ENCODE data around the gene CA4.

Gene CA4

DNA sequence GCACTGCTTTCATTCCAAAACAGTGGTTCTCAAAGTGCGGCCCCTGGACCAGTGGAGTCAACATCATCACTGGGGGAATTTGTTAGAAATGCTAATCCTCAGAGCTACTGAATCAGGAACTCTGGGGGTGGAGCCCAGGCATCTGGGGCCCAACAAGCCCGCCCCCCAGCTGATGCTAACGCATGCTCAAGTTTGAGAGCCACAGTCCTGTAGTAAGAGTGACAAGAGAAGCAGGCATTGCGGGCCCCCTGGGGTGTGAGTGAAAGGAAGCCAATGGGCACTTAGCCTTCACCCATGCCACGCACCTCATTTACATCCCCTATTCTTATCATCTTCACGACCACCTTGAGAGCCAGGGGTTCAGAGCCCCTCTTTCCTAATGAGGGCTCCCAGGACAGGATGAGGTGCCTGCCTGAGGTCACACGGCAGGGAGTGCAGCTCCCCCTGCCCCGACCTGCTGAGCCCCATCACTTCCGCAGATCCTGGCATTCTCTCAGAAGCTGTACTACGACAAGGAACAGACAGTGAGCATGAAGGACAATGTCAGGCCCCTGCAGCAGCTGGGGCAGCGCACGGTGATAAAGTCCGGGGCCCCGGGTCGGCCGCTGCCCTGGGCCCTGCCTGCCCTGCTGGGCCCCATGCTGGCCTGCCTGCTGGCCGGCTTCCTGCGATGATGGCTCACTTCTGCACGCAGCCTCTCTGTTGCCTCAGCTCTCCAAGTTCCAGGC lies 9.1 kb downstream of the CA4 start:
- H3K4me3 ChIP-seq (ENCODE audit: low read depth in 1 of 2, low read length in 1 of 2), result no peak overlapping the region
- H3K36me3 ChIP-seq, result peaks cover 61% of the 10 kb centered on the region
- TF ChIP-seq, protein P1, sequence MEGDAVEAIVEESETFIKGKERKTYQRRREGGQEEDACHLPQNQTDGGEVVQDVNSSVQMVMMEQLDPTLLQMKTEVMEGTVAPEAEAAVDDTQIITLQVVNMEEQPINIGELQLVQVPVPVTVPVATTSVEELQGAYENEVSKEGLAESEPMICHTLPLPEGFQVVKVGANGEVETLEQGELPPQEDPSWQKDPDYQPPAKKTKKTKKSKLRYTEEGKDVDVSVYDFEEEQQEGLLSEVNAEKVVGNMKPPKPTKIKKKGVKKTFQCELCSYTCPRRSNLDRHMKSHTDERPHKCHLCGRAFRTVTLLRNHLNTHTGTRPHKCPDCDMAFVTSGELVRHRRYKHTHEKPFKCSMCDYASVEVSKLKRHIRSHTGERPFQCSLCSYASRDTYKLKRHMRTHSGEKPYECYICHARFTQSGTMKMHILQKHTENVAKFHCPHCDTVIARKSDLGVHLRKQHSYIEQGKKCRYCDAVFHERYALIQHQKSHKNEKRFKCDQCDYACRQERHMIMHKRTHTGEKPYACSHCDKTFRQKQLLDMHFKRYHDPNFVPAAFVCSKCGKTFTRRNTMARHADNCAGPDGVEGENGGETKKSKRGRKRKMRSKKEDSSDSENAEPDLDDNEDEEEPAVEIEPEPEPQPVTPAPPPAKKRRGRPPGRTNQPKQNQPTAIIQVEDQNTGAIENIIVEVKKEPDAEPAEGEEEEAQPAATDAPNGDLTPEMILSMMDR (IDR thresholded peaks at IDR 0.05), result no peak
- H3K27ac ChIP-seq, result no peak overlapping the region
- H3K27me3 ChIP-seq, result no peaks in the 10 kb centered on the region
- H3K4me1 ChIP-seq (ENCODE audit: control insufficient read depth in 1 of 2, insufficient read depth in 1 of 2, low read depth in 1 of 2, low read length in 1 of 2), result peaks cover 34 to 39% of the 10 kb centered on the region in 2 experiments
- no peaks in the 10 kb centered on the region for H3K9me3 ChIP-seq

DNA sequence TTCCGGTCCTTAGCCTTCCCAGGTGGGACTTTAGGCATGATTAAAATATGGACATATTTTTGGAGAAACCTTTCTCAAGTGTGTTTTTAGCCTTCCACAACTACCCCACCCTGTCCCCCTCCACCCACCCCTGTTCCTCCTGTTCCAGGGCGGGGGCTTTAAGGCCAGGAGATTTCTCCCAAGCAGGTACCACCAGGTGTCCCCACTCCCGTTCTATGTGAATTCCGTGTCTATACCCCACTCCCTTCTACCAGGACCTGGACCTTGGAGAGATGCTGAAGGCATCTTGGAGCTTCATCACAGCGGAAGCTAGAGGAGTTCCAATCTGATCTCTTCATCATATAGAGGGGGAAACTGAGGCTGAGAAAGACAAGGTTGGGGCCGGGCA lies 9.7 kb downstream of the CA4 start:
- TF ChIP-seq, protein P1 (IDR thresholded peaks at IDR 0.05), result no peak
- no peaks in the 10 kb centered on the region for H3K27me3 ChIP-seq
- H3K9me3 ChIP-seq, result no peaks in the 10 kb centered on the region
- peaks cover 59% of the 10 kb centered on the region for H3K36me3 ChIP-seq
- H3K27ac ChIP-seq, result no peak overlapping the region
- H3K4me3 ChIP-seq (ENCODE audit: low read depth in 1 of 2, low read length in 1 of 2), result no peak overlapping the region
- H3K4me1 ChIP-seq (ENCODE audit: control insufficient read depth in 1 of 2, insufficient read depth in 1 of 2, low read depth in 1 of 2, low read length in 1 of 2), result peaks cover 31 to 40% of the 10 kb centered on the region in 2 experiments

DNA sequence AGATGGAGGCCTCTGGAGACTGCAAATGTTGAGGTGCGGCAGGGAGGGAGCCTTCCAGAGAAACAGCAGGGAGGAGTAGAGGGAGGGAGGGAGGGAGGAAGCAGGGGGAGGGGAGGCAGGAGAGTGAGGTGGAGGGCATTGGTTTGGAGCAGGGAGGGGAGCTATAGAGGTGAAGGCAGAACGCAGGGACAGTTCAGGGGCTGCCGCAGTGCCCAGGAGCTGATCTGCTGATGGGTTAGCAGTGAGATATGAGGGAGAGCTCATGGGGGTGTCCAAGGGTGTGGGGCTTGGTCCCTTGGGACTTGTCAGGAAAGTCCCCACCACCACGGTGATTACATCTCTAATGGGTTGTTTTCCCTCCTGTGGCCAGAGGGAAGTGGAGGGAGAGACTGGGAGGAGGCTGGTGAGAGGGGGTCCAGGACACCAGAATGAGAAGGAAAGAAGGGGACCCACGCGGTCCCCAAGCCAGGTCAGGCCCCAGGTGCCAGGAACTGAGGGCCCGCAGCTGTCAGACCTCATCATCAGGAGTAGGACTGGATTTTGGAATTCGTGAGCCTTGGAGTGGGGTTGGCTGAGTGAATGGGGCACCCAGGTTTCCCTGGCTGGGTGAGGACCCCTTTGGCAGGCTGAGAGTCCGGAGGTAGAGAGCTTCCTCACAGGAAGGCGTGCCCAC lies 11.2 kb downstream of the CA4 start:
- Histone ChIP-seq H3K4me3 (ENCODE audit: low read depth in 1 of 2, low read length in 1 of 2) (peak overlapping the region in 1 of 2 experiments; percentile 21), H3K36me3 (peaks cover 44% of the 10 kb centered on the region), H3K27ac (peak overlapping the region; percentile 95), H3K27me3 (no peaks in the 10 kb centered on the region), H3K9me3 (no peaks in the 10 kb centered on the region), H3K4me1 (ENCODE audit: control insufficient read depth in 1 of 2, insufficient read depth in 1 of 2, low read depth in 1 of 2, low read length in 1 of 2) (peaks cover 30 to 42% of the 10 kb centered on the region in 2 experiments)
- TF ChIP-seq, protein P1 (IDR thresholded peaks at IDR 0.05), result no peak

DNA sequence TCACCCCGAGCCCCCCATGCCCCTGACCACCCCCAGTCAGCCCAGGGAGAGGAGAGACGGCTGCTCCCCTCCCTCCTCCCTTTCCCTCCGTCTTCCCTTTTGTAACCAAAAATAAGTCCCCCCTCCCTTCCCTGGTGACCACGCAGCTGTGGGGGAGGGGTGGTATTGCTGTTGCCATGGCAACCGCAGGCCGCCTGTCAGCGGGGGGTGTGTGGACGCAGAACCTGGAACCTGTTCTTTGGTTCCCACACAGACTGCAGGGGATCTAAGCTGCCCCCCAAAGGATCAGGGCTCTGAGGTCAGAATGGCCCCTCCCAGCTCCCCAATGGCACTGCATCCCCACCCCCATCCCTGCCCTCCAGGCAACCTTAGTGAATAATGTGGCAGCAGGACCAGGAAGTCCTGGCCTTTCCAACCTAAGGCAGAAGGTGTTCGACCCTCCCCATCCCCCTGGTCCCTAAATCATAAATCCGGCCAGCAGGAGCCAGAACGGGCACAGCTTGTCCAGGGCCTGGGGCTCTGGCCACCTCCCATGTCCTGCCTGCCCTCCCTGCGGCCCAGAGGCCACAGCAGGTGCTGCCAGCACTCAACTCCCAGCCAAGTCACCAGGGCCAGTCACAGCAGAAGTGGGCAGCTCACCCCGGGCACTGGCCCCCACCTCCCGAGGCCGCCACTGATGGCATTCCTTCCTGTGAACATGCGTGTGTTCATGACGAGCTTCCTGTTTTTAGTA lies 12.0 kb downstream of the CA4 start:
- Histone ChIP-seq H3K27me3 (no peaks in the 10 kb centered on the region), H3K36me3 (peaks cover 36% of the 10 kb centered on the region), H3K9me3 (no peaks in the 10 kb centered on the region), H3K27ac (peak overlapping the region; percentile 95), H3K4me3 (ENCODE audit: low read depth in 1 of 2, low read length in 1 of 2) (peak overlapping the region in 1 of 2 experiments; percentile 21), H3K4me1 (ENCODE audit: control insufficient read depth in 1 of 2, insufficient read depth in 1 of 2, low read depth in 1 of 2, low read length in 1 of 2) (peaks cover 30 to 46% of the 10 kb centered on the region in 2 experiments)
- TF ChIP-seq, protein P1 (IDR thresholded peaks at IDR 0.05), result peak; percentile 48

DNA sequence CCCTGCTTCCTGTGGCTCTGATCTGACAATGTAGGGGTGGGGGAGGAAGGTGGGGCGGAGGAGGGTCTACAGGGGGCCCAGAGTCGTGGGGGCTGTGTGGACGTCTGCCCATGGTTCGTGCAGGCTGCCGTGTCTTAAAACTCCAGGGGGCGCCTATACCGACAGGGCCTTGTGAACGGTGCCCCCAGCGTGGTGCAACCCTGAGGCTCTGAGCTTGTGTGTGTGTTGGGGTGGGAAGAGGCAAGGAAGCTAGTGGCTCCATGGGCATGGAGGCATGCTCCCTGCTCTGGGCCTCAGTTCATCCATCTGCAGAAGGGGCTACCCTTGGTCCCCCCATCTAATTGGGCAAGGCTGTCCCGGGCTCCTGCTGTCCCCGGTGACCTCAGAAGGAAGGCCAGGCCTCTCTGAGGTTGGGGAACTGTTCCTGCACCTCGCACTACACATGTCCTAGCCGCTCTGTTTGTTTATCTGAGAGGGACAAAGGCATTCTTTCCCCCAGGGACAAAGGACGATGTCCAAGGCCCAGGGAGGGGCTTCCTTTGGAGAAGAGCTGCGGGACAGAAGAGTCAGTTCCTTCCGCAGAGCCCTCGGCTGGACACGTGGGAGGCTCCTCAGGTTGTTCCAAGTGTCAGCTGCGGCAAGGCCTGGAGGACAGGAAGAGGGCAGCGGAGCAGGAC lies 13.5 kb downstream of the CA4 start:
- peaks cover 30 to 50% of the 10 kb centered on the region in 2 experiments for H3K4me1 ChIP-seq (ENCODE audit: control insufficient read depth in 1 of 2, insufficient read depth in 1 of 2, low read depth in 1 of 2, low read length in 1 of 2)
- H3K36me3 ChIP-seq, result peaks cover 21% of the 10 kb centered on the region
- no peaks in the 10 kb centered on the region for H3K9me3 ChIP-seq
- H3K4me3 ChIP-seq (ENCODE audit: low read depth in 1 of 2, low read length in 1 of 2), result no peak overlapping the region
- TF ChIP-seq, protein P1 (IDR thresholded peaks at IDR 0.05), result no peak
- peak overlapping the region; percentile 95 for H3K27ac ChIP-seq
- no peaks in the 10 kb centered on the region for H3K27me3 ChIP-seq

Measured in neutrophil (primary cell).